SK-N-SH treated with all-trans-retinoic acid at 6 μM for 48 hours (cell line): ENCODE results near the gene TTC3.

Source experiments
- ESRRG ChIP-seq: fragments of 250-450 bp; sonication (Bioruptor Pico); IDR thresholded peaks from 2 replicates; pipeline ENCODE4 v1.6.1; 2021; ENCODE audit warnings: mild to moderate bottlenecking
- RARB ChIP-seq: fragments of 250-450 bp; sonication (Bioruptor Pico); IDR thresholded peaks from 2 replicates; pipeline ENCODE4 v1.8.0; 2021; ENCODE audit warnings: mild to moderate bottlenecking, moderate library complexity
- SNAI2 ChIP-seq: fragments of 250-450 bp; sonication (Bioruptor Pico); IDR thresholded peaks from 2 replicates; pipeline ENCODE4 v1.5.0; 2020; ENCODE audit warnings: mild to moderate bottlenecking, moderate library complexity
- TCF4 ChIP-seq: fragments of 250-450 bp; sonication (Bioruptor Pico); IDR thresholded peaks from 2 replicates; pipeline ENCODE4 v1.8.0; 2021; ENCODE audit warnings: mild to moderate bottlenecking, moderate library complexity, borderline replicate concordance
- TSHZ2 ChIP-seq: fragments of 250-450 bp; sonication (Bioruptor Pico); IDR thresholded peaks from 2 replicates; pipeline ENCODE4 v1.5.0; 2020; ENCODE audit warnings: mild to moderate bottlenecking, moderate library complexity
- TF ChIP-seq, protein P1 (sequence below): fragments of 250-450 bp; sonication (Bioruptor Pico); IDR thresholded peaks from 2 replicates; pipeline ENCODE4 v1.8.0; 2020; ENCODE audit warnings: mild to moderate bottlenecking, moderate library complexity, borderline replicate concordance

- TF ChIP-seq, protein P1, sequence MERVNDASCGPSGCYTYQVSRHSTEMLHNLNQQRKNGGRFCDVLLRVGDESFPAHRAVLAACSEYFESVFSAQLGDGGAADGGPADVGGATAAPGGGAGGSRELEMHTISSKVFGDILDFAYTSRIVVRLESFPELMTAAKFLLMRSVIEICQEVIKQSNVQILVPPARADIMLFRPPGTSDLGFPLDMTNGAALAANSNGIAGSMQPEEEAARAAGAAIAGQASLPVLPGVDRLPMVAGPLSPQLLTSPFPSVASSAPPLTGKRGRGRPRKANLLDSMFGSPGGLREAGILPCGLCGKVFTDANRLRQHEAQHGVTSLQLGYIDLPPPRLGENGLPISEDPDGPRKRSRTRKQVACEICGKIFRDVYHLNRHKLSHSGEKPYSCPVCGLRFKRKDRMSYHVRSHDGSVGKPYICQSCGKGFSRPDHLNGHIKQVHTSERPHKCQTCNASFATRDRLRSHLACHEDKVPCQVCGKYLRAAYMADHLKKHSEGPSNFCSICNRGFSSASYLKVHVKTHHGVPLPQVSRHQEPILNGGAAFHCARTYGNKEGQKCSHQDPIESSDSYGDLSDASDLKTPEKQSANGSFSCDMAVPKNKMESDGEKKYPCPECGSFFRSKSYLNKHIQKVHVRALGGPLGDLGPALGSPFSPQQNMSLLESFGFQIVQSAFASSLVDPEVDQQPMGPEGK (CRISPR knock-in tag) = no peak
- TF ChIP-seq SNAI2 (CRISPR knock-in tag) = no peak
- TF ChIP-seq RARB (CRISPR knock-in tag) = no peak
- TF ChIP-seq TCF4 = no peak
- no peak for TF ChIP-seq TSHZ2 (CRISPR knock-in tag)
- no peak for TF ChIP-seq ESRRG
Observed at GRCh38 chr21:37061926-37062592, 11.0 kb upstream of the TTC3 start.
